Chondrocyte (in vitro differentiated cells): Measurements from ENCODE around the gene TBC1D32. TPM values are rescaled to one million over a fixed set of nuclear protein-coding genes. Genes with fewer than 3 reads are reported as not detected.
"Not testable (repeated sequence)": the region's sequence is repeated elsewhere in the genome, so short reads cannot be mapped to it uniquely, and the experiment has no call there.

ENCODE experiments used
- DNase-seq: peaks from one replicate; pipeline ENCODE4 v3.0.0; 2021; ENCODE audit warnings: mixed read lengths, low spot score
- H3K27ac Mint-ChIP-seq: one replicate; pipeline ENCODE4 v1.8.0; 2021; ENCODE audit warnings: mild to moderate bottlenecking, moderate library complexity, mixed read lengths; ENCODE audit not compliant: unreplicated experiment
- H3K27me3 Mint-ChIP-seq: 2 replicates; pipeline ENCODE4 v1.8.0; 2021; ENCODE audit warnings: low read depth, mixed read lengths
- H3K36me3 Mint-ChIP-seq: 2 replicates; pipeline ENCODE4 v1.8.0; 2021; ENCODE audit warnings: low read depth, mixed read lengths
- H3K4me1 Mint-ChIP-seq: 2 replicates; pipeline ENCODE4 v1.8.0; 2021; ENCODE audit warnings: low read depth, mild to moderate bottlenecking, mixed read lengths
- H3K4me3 Mint-ChIP-seq: one replicate; pipeline ENCODE4 v1.8.0; 2021; ENCODE audit warnings: mild to moderate bottlenecking, moderate library complexity, mixed read lengths; ENCODE audit not compliant: unreplicated experiment
- H3K9me3 Mint-ChIP-seq: 2 replicates; pipeline ENCODE4 v1.8.0; 2021; ENCODE audit warnings: low read depth, mixed read lengths
- CTCF ChIP-seq: fragments of 200-600 bp; sonication (generic); IDR thresholded peaks from 2 replicates; pipeline ENCODE4 v1.5.0; 2021; ENCODE audit warnings: antibody characterized with exemption, mild to moderate bottlenecking, moderate library complexity
- total RNA-seq: library from RNA; stranded (reverse); gene quantifications from 3 replicates; pipeline ENCODE4 v1.2.1, GENCODE V29; 2021

The TBC1D32 gene
- total RNA-seq, 1 donor from 2014 or later = 8.9 TPM

DNA sequence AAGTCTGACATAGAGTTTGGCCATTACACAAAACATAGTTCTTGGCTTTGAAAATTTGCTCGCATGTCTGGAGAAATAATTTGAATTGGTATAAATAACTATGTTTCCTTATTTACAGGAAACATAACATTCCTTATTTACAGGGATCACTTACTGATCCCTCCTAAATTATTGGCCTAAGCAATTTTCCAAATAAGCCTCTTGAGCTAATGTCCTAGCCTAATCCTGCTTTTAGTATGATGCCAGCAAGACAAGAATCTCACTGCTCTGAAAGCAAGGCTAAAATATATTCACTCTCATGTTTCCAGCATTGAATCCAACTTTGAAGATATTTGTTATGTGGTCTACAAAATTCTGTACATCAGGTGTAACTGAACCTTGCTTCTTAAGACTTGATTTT, 4.1 kb upstream of the TBC1D32 start:
- DNase-seq = no peak
- peaks cover 16% of the 10 kb centered on the region for H3K4me1 Mint-ChIP-seq
- H3K36me3 Mint-ChIP-seq = no peaks in the 10 kb centered on the region
- H3K27me3 Mint-ChIP-seq = peaks cover 14% of the 10 kb centered on the region
- no peak for TF ChIP-seq CTCF
- no peak overlapping the region for H3K27ac Mint-ChIP-seq
- no peaks in the 10 kb centered on the region for H3K9me3 Mint-ChIP-seq
- H3K4me3 Mint-ChIP-seq = no peak overlapping the region

DNA sequence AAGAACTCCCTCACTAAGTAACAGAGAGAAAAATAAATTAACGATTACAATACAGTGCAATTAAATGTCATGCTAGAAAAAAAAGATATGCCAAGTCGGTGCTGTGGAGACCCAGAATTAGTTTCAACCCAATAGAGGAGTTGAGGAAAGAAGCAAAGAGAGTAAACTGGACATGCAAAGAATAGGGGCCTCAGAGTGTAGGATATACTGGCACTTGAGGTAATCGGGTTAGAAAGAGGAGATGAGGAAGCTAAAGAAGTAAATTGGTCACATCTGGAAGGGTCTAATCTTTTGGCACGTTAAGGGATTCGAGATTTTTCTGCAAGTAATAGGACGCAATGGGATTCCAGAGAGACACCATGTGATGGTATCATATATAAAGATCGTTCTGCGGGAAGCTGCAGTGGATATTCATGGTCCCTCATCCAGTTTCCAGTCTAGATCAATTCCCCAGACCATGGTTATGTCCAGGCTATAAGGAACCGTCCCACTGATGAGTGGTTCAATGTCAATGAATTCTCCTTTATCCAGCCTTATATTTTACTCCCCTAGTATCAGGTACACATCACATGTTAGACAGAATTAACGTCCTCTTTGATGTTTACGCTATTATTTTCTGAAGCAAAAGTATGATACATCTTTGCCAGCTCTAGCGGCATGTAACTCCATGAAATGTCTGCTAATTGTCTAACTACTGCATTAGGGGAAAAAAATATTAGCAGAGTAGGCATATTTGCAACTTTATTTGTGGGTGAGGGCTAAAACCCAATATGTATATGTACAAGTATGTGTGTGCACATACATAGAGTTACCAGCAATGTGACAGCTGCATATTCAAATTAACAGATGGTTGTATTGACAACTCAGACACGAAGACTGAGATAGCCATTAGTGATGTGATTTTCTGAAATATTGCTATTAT, 1.1 kb upstream of the TBC1D32 start:
- Mint-ChIP-seq H3K36me3 (peaks cover 1% of the 10 kb centered on the region), H3K27me3 (peaks cover 6% of the 10 kb centered on the region), H3K9me3 (no peaks in the 10 kb centered on the region), H3K4me3 (peak overlapping the region; percentile 97), H3K4me1 (peaks cover 26% of the 10 kb centered on the region), H3K27ac (peak overlapping the region; percentile 99)
- TF ChIP-seq CTCF = no peak
- no peak for DNase-seq

GRCh38 chr6:121333694-121334093, 586 bp downstream of the TBC1D32 start:
- H3K27ac Mint-ChIP-seq = not testable (repeated sequence)
- peaks cover 26% of the 10 kb centered on the region for H3K4me1 Mint-ChIP-seq

DNA sequence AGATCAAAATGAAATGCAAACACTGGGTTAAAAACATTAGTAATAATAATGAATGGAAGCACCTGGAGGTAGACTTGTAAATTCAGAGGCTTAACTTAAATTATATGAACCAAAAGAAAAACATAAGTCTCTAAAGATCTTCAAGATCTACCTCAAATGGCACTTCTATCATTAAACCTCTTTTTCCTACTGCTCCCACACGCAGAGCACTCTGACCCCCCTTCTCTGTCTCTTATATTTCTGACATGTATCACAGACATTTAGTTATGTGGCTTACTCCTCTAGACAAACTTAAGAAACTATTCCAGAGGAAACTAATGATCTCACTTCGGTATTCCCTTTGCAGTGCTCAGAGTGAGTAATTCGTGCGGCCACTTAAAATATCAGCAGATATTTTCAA, 1.1 kb downstream of the TBC1D32 start:
- no peaks in the 10 kb centered on the region for H3K9me3 Mint-ChIP-seq
- H3K27ac Mint-ChIP-seq = no peak overlapping the region
- peaks cover 26% of the 10 kb centered on the region for H3K4me1 Mint-ChIP-seq
- H3K27me3 Mint-ChIP-seq = no peaks in the 10 kb centered on the region
- H3K36me3 Mint-ChIP-seq = peaks cover 1% of the 10 kb centered on the region
- DNase-seq = no peak
- H3K4me3 Mint-ChIP-seq = peak overlapping the region; percentile 97
- TF ChIP-seq CTCF = no peak

More at GRCh38 chr6:121333694-121334093, 586 bp downstream of the TBC1D32 start:
- H3K9me3 Mint-ChIP-seq, H3K27me3 Mint-ChIP-seq, H3K36me3 Mint-ChIP-seq: not testable (repeated sequence)
- H3K4me3 Mint-ChIP-seq = peak overlapping the region; percentile 97
- peak; percentile 70 for DNase-seq

GRCh38 chr6:121330516-121330915, 3.8 kb downstream of the TBC1D32 start:
- no peak overlapping the region for H3K4me3 Mint-ChIP-seq

More at GRCh38 chr6:121330516-121330915, 3.8 kb downstream of the TBC1D32 start:
- DNase-seq = no peak
- Mint-ChIP-seq H3K4me1 (peaks cover 26% of the 10 kb centered on the region), H3K36me3 (peaks cover 1% of the 10 kb centered on the region), H3K9me3 (peaks cover 4% of the 10 kb centered on the region), H3K27ac (no peak overlapping the region), H3K27me3 (no peaks in the 10 kb centered on the region)
- no peak for TF ChIP-seq CTCF
